DMS 273 (cell line): ENCODE data around the gene GABRP.
"Not testable (repeated sequence)": the region's sequence is repeated elsewhere in the genome, so short reads cannot be mapped to it uniquely, and the experiment has no call there.

Experiments used
- DNase-seq: peaks from one replicate; lab custom pipeline; 2025; ENCODE audit not compliant: unreplicated experiment; lab: John Stamatoyannopoulos, UW

GABRP gene

GRCh38 chr5:170791325-170791954 lies 7.9 kb downstream of the GABRP start:
- DNase-seq: peak; percentile 92

GRCh38 chr5:170792878-170793277 lies 9.4 kb downstream of the GABRP start:
- DNase-seq: no peak

GRCh38 chr5:170795154-170795553 lies 11.6 kb downstream of the GABRP start:
- no peak for DNase-seq

GRCh38 chr5:170805666-170806065 lies 22.1 kb downstream of the GABRP start:
- DNase-seq: no peak

GRCh38 chr5:170809551-170809950 lies 26.0 kb downstream of the GABRP start:
- peak; percentile 81 for DNase-seq

GRCh38 chr5:170811719-170812118 lies 28.2 kb downstream of the GABRP start:
- DNase-seq: no peak

- no peak for DNase-seq
Measured at GRCh38 chr5:170813231-170813630, 29.7 kb downstream of the GABRP start.

GRCh38 chr5:170817195-170817594 lies 33.7 kb downstream of the GABRP start:
- no peak for DNase-seq

- DNase-seq: no peak
Measured at GRCh38 chr5:170818232-170818631, 34.7 kb downstream of the GABRP start.

GRCh38 chr5:170819824-170820223 lies 36.3 kb downstream of the GABRP start:
- peak; percentile 62 for DNase-seq

GRCh38 chr5:170821257-170821800 lies 37.8 kb downstream of the GABRP start:
- no peak for DNase-seq

- no peak for DNase-seq
Measured at GRCh38 chr5:170826117-170826516, 42.6 kb downstream of the GABRP start.

GRCh38 chr5:170832241-170832640 lies 48.7 kb downstream of the GABRP start:
- DNase-seq: no peak

GRCh38 chr5:170833981-170834380 lies 50.5 kb downstream of the GABRP start:
- DNase-seq: not testable (repeated sequence)

GRCh38 chr5:170836226-170836625 lies 52.7 kb downstream of the GABRP start:
- DNase-seq: no peak

- DNase-seq: no peak
Measured at GRCh38 chr5:170843870-170844269, 60.3 kb downstream of the GABRP start.

GRCh38 chr5:170844651-170845050 lies 61.1 kb downstream of the GABRP start:
- no peak for DNase-seq

- DNase-seq: no peak
Measured at GRCh38 chr5:170846416-170846815, 62.9 kb downstream of the GABRP start.

GRCh38 chr5:170846846-170847245 lies 63.3 kb downstream of the GABRP start:
- no peak for DNase-seq

- no peak for DNase-seq
Measured at GRCh38 chr5:170848033-170848432, 64.5 kb downstream of the GABRP start.

- DNase-seq: peak; percentile 16
Measured at GRCh38 chr5:170849374-170849773, 65.8 kb downstream of the GABRP start.

GRCh38 chr5:170854566-170854965 lies 71.0 kb downstream of the GABRP start:
- DNase-seq: no peak

GRCh38 chr5:170857066-170857465 lies 73.5 kb downstream of the GABRP start:
- no peak for DNase-seq
